ENCODE measurements around the gene TBC1D17. TPM values are rescaled to one million over a fixed set of nuclear protein-coding genes. Genes with fewer than 3 reads are reported as not detected.

TBC1D17 gene
- total RNA-seq (2014; rRNA removed) = 17.8 and 18.8 TPM in 2 replicates
- Bru-seq, nascent RNA = percentile 71 among the genes with signal in this experiment
- percentile 87 among the genes with signal in this experiment for BruChase-seq, experiment 1, labeled RNA remaining after a 6-hour chase
- BruChase-seq, experiment 2, labeled RNA remaining after a 2-hour chase = percentile 85 among the genes with signal in this experiment
- long read RNA-seq, transcript TBC1D17-201 (17 exons, 2,366 nt) = major isoform, 19 of 67 reads
- long read RNA-seq, partial matches to known transcripts = 31 of 67 reads
- long read RNA-seq, other reads (novel, unspliced or antisense) = 16 of 67 reads

- DNase-seq (peak; percentile 100), ATAC-seq (peak; percentile 65)
- H3K4me1 ChIP-seq (ENCODE audit: insufficient read depth, low read length) = peaks cover 26% of the 10 kb centered on the region
- no peaks in the 10 kb centered on the region for H3K9me2 ChIP-seq (replicated peaks; ENCODE audit: low read length)
- ChIA-PET CTCF (interaction anchor here (0.9 kb wide), 1 partner anchor 12 kb away, joined by 3 read pairs; no protein-coding TSS in a partner anchor), POLR2A (ENCODE audit: unreplicated experiment) (no interaction called here)
- H3K9ac ChIP-seq (ENCODE audit: low read length) = peak within 1 kb of the TSS; percentile 98
- no peak for TF ChIP-seq CTCF (conservative IDR thresholded peaks at IDR 0.05; ENCODE audit: low read depth, low read length)
- no peak for TF ChIP-seq EZH2 (IDR thresholded peaks at IDR 0.05; ENCODE audit: low read length, unreplicated experiment)
- TF ChIP-seq EZH2phosphoT487 (IDR thresholded peaks at IDR 0.05; ENCODE audit: borderline replicate concordance, low read length) = no peak
- no peaks in the 10 kb centered on the region for H4K20me1 ChIP-seq (ENCODE audit: low read length)
- H3F3A ChIP-seq (ENCODE audit: low read length, unreplicated experiment) = no peaks in the 10 kb centered on the region
- peaks cover 10% of the 10 kb centered on the region for H3K36me3 ChIP-seq (ENCODE audit: low read depth, low read length)
- peak within 1 kb of the TSS; percentile 98 for H3K4me2 ChIP-seq (ENCODE audit: low read length)
- peak within 1 kb of the TSS; percentile 93 for H3K4me3 ChIP-seq (ENCODE audit: low read length)
- H3K27ac ChIP-seq (ENCODE audit: low read length) = peak within 1 kb of the TSS; percentile 91
- H3K79me2 ChIP-seq (ENCODE audit: low read length) = peaks cover 41% of the 10 kb centered on the region
- H2AFZ ChIP-seq (ENCODE audit: low read length) = peak within 1 kb of the TSS; percentile 93
- TSS peak; percentile 58 for BruUV-seq (replicated peaks)
- H3K9me3 ChIP-seq (ENCODE audit: low read length) = no peaks in the 10 kb centered on the region
- no peaks in the 10 kb centered on the region for H3K27me3 ChIP-seq (ENCODE audit: low read length)
- intact Hi-C loops (cut with micrococcal nuclease) = loop anchor here (1.0 to 5.0 kb wide), 3 partner anchors 8 to 200 kb away; partner anchors contain the start of gene PRMT1
Observed at GRCh38 chr19:49877020-49877878, at the start of gene TBC1D17, which contains the start of gene AKT1S1. Gene TBC1D17 (plus strand): TSS chr19:49877702. CDS start chr19:49877724, 22 bp downstream. Gene AKT1S1 (minus strand): TSS chr19:49877355. CDS start chr19:49873295, 4,060 bp downstream.

GRCh38 chr19:49829200-49829599, 48.3 kb upstream of the TBC1D17 start:
- no TSS peak for BruUV-seq (replicated peaks)
- Histone ChIP-seq H3K9ac (ENCODE audit: low read length) (no peak overlapping the region), H3K4me2 (ENCODE audit: low read length) (no peak overlapping the region), H3K4me1 (ENCODE audit: insufficient read depth, low read length) (no peaks in the 10 kb centered on the region), H3K79me2 (ENCODE audit: low read length) (peaks cover 10% of the 10 kb centered on the region), H3K27me3 (ENCODE audit: low read length) (no peaks in the 10 kb centered on the region), H3K9me2 (replicated peaks; ENCODE audit: low read length) (no peaks in the 10 kb centered on the region), H2AFZ (ENCODE audit: low read length) (no peak overlapping the region), H3K9me3 (ENCODE audit: low read length) (no peaks in the 10 kb centered on the region), H3K27ac (ENCODE audit: low read length) (no peak overlapping the region), H3F3A (ENCODE audit: low read length, unreplicated experiment) (no peaks in the 10 kb centered on the region), H3K4me3 (ENCODE audit: low read length) (no peak overlapping the region), H4K20me1 (ENCODE audit: low read length) (no peaks in the 10 kb centered on the region), H3K36me3 (ENCODE audit: low read depth, low read length) (peaks cover 12% of the 10 kb centered on the region; the same call in 1 of the 2 replicates)
- DNase-seq (no peak), ATAC-seq (no peak)
- ChIA-PET CTCF (no interaction called here), POLR2A (ENCODE audit: unreplicated experiment) (no interaction called here)
- TF ChIP-seq EZH2 (IDR thresholded peaks at IDR 0.05; ENCODE audit: low read length, unreplicated experiment) (no peak), EZH2phosphoT487 (IDR thresholded peaks at IDR 0.05; ENCODE audit: borderline replicate concordance, low read length) (no peak), CTCF (conservative IDR thresholded peaks at IDR 0.05; ENCODE audit: low read depth, low read length) (no peak)
- intact Hi-C loops (cut with micrococcal nuclease) = no loop called here

Measured in PC-3 (cell line).